Stimulated activated CD8-positive, alpha-beta memory T cell treated with anti-CD3 and anti-CD28 coated beads, Interleukin-7, amount 100 ng/mL, for 48 hours (primary cell): ENCODE data around the gene MAP2K5.

Experiments used
- DNase-seq, 2 donors: peaks; one replicate each; pipeline ENCODE4 v3.0.0-alpha.2; 2020; ENCODE audit warnings: low read depth in 1 of 2; ENCODE audit errors: extremely low read depth in 1 of 2

Gene MAP2K5

GRCh38 chr15:67521029-67521782 is 21.3 kb upstream of the MAP2K5 start, which contains the start of gene C15orf61:
Gene C15orf61 (plus strand): TSS chr15:67521131. CDS start chr15:67521249, 118 bp downstream.
- peak; percentile 69 to 82 for DNase-seq

- DNase-seq, result no peak
Measured at GRCh38 chr15:67521783-67522568, 20.5 kb upstream of the MAP2K5 start.

GRCh38 chr15:67523330-67523729 is 19.2 kb upstream of the MAP2K5 start:
- DNase-seq, result no peak

GRCh38 chr15:67524235-67524634 is 18.3 kb upstream of the MAP2K5 start:
- DNase-seq, result no peak

- DNase-seq, result no peak
Measured at GRCh38 chr15:67528513-67528912, 14.0 kb upstream of the MAP2K5 start.

- DNase-seq, result no peak
Measured at GRCh38 chr15:67531379-67531914, 11.1 kb upstream of the MAP2K5 start.

GRCh38 chr15:67533873-67534272 is 8.6 kb upstream of the MAP2K5 start:
- no peak for DNase-seq

- DNase-seq, result no peak
Measured at GRCh38 chr15:67534360-67534759, 8.1 kb upstream of the MAP2K5 start.

- no peak for DNase-seq
Measured at GRCh38 chr15:67537771-67538170, 4.7 kb upstream of the MAP2K5 start.

GRCh38 chr15:67543348-67543718 is 830 bp downstream of the MAP2K5 start:
- DNase-seq, result no peak

- no peak for DNase-seq
Measured at GRCh38 chr15:67544475-67544874, 2.0 kb downstream of the MAP2K5 start.

- DNase-seq, result no peak
Measured at GRCh38 chr15:67545864-67546263, 3.4 kb downstream of the MAP2K5 start.

GRCh38 chr15:67547064-67547463 is 4.6 kb downstream of the MAP2K5 start:
- no peak for DNase-seq

GRCh38 chr15:67547836-67548235 is 5.3 kb downstream of the MAP2K5 start:
- DNase-seq, result no peak

- DNase-seq, result no peak
Measured at GRCh38 chr15:67548236-67548852, 5.8 kb downstream of the MAP2K5 start.

GRCh38 chr15:67548862-67549651 is 6.6 kb downstream of the MAP2K5 start:
- no peak for DNase-seq

- DNase-seq, result no peak
Measured at GRCh38 chr15:67549736-67550135, 7.2 kb downstream of the MAP2K5 start.

GRCh38 chr15:67550522-67550921 is 8.0 kb downstream of the MAP2K5 start:
- DNase-seq, result no peak

GRCh38 chr15:67551207-67551743 is 8.8 kb downstream of the MAP2K5 start:
- DNase-seq, result no peak

GRCh38 chr15:67554580-67554979 is 12.1 kb downstream of the MAP2K5 start:
- DNase-seq, result no peak
